Endothelial cell of umbilical vein (primary cell): ENCODE data around the gene CLPX.

Experiments used
- CTCF ChIP-seq, 2 donors: IDR thresholded peaks; 1 replicate in 1 of 2; 2 replicates in 1 of 2; pipeline ENCODE4 v1.5.1; 2011; ENCODE audit warnings: low read length in 2 of 2, mild to moderate bottlenecking in 2 of 2, moderate library complexity in 2 of 2, control low read depth in 1 of 2, inconsistent platforms in 1 of 2, low read depth in 1 of 2; ENCODE audit not compliant: insufficient read depth in 1 of 2; ENCODE audit errors: extremely low read depth in 1 of 2
- EZH2 ChIP-seq: IDR thresholded peaks from 2 replicates; pipeline ENCODE4 v1.6.1; 2012; ENCODE audit warnings: borderline replicate concordance, low read depth, mild to moderate bottlenecking, moderate library complexity, low read length, inconsistent platforms; ENCODE audit not compliant: severe bottlenecking
- JUN ChIP-seq: IDR thresholded peaks from 2 replicates; pipeline ENCODE4 v1.6.1; 2011; ENCODE audit warnings: borderline replicate concordance, low read depth; ENCODE audit not compliant: insufficient read length, insufficient read depth
- POLR2A ChIP-seq: IDR thresholded peaks from 2 replicates; pipeline ENCODE4 v1.6.1; 2012; ENCODE audit warnings: low read depth, mild to moderate bottlenecking, control low read depth, low read length

GRCh38 chr15:65211482-65211982 is 26.4 kb upstream of the CLPX start:
- TF ChIP-seq POLR2A (no peak), CTCF (IDR thresholded peaks at IDR 0.05; ENCODE audit: extremely low read depth in 1 of 2, insufficient read depth in 1 of 2, low read depth in 1 of 2, low read length in 2 of 2) (no peak), EZH2 (no peak), JUN (no peak)
